Measurements from ENCODE around the gene ASPSCR1. TPM values are rescaled to one million over a fixed set of nuclear protein-coding genes. Genes with fewer than 3 reads are reported as not detected.

The ASPSCR1 gene
- total and polyA plus RNA-seq, 2 of the 13 experiments (the other 11 are each of a cell fraction or from before 2014, with no cell fraction given): 274 to 314 TPM

GRCh38 chr17:81995463-81996231 is 18.2 kb downstream of the ASPSCR1 start (continued):
- TF ChIP-seq, protein P1, sequence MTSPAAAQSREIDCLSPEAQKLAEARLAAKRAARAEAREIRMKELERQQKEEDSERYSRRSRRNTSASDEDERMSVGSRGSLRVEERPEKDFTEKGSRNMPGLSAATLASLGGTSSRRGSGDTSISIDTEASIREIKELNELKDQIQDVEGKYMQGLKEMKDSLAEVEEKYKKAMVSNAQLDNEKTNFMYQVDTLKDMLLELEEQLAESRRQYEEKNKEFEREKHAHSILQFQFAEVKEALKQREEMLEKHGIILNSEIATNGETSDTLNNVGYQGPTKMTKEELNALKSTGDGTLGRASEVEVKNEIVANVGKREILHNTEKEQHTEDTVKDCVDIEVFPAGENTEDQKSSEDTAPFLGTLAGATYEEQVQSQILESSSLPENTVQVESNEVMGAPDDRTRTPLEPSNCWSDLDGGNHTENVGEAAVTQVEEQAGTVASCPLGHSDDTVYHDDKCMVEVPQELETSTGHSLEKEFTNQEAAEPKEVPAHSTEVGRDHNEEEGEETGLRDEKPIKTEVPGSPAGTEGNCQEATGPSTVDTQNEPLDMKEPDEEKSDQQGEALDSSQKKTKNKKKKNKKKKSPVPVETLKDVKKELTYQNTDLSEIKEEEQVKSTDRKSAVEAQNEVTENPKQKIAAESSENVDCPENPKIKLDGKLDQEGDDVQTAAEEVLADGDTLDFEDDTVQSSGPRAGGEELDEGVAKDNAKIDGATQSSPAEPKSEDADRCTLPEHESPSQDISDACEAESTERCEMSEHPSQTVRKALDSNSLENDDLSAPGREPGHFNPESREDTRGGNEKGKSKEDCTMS (CRISPR knock-in tag; conservative IDR thresholded peaks at IDR 0.05): no peak; the same call in 1 of the 2 replicates
- TF ChIP-seq ZNF12 (CRISPR knock-in tag; IDR thresholded peaks at IDR 0.05) (no peak), ZNF101 (CRISPR knock-in tag; IDR thresholded peaks at IDR 0.05; ENCODE audit: borderline replicate concordance, low read depth) (0 out of 2 replicates have a peak, but pooled peaks have one; percentile 1), KDM2A (CRISPR knock-in tag; IDR thresholded peaks at IDR 0.05; ENCODE audit: borderline replicate concordance, low read depth) (peak; percentile 54; the same call in 1 of the 2 replicates), ZMYM4 (CRISPR knock-in tag; IDR thresholded peaks at IDR 0.05) (no peak), RXRB (CRISPR knock-in tag; IDR thresholded peaks at IDR 0.05; ENCODE audit: borderline replicate concordance) (peak; percentile 8; the same call in 1 of the 2 replicates), TAF1 (CRISPR knock-in tag; IDR thresholded peaks at IDR 0.05) (peak; percentile 64), ZNF569 (CRISPR knock-in tag; IDR thresholded peaks at IDR 0.05; ENCODE audit: borderline replicate concordance) (no peak), ZNF431 (CRISPR knock-in tag; IDR thresholded peaks at IDR 0.05; ENCODE audit: borderline replicate concordance, low read depth) (no peak), TFAP4 (IDR thresholded peaks at IDR 0.05; ENCODE audit: borderline replicate concordance, low read depth) (peak; percentile 40; the same call in 1 of the 2 replicates), KAT8 (CRISPR knock-in tag; IDR thresholded peaks at IDR 0.05) (peak; percentile 66), NFE2 (CRISPR knock-in tag; IDR thresholded peaks at IDR 0.05) (no peak), ZNF180 (CRISPR knock-in tag; IDR thresholded peaks at IDR 0.05; ENCODE audit: borderline replicate concordance, low read depth) (peak; percentile 90), ZNF563 (CRISPR knock-in tag; IDR thresholded peaks at IDR 0.05) (peak; percentile 46; the same call in 1 of the 2 replicates)
- TF ChIP-seq, protein P2, sequence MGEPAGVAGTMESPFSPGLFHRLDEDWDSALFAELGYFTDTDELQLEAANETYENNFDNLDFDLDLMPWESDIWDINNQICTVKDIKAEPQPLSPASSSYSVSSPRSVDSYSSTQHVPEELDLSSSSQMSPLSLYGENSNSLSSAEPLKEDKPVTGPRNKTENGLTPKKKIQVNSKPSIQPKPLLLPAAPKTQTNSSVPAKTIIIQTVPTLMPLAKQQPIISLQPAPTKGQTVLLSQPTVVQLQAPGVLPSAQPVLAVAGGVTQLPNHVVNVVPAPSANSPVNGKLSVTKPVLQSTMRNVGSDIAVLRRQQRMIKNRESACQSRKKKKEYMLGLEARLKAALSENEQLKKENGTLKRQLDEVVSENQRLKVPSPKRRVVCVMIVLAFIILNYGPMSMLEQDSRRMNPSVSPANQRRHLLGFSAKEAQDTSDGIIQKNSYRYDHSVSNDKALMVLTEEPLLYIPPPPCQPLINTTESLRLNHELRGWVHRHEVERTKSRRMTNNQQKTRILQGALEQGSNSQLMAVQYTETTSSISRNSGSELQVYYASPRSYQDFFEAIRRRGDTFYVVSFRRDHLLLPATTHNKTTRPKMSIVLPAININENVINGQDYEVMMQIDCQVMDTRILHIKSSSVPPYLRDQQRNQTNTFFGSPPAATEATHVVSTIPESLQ (CRISPR knock-in tag; conservative IDR thresholded peaks at IDR 0.05): 0 out of 2 replicates have a peak, but pooled peaks have one; percentile 58
- TF ChIP-seq, protein P3, sequence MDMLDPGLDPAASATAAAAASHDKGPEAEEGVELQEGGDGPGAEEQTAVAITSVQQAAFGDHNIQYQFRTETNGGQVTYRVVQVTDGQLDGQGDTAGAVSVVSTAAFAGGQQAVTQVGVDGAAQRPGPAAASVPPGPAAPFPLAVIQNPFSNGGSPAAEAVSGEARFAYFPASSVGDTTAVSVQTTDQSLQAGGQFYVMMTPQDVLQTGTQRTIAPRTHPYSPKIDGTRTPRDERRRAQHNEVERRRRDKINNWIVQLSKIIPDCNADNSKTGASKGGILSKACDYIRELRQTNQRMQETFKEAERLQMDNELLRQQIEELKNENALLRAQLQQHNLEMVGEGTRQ (IDR thresholded peaks at IDR 0.05; ENCODE audit: low read depth, low read length): peak; percentile 28; the same call in 1 of the 2 replicates
- TF ChIP-seq, protein P3 (CRISPR knock-in tag; IDR thresholded peaks at IDR 0.05; ENCODE audit: borderline replicate concordance): peak; percentile 70
- TF ChIP-seq, protein P4, sequence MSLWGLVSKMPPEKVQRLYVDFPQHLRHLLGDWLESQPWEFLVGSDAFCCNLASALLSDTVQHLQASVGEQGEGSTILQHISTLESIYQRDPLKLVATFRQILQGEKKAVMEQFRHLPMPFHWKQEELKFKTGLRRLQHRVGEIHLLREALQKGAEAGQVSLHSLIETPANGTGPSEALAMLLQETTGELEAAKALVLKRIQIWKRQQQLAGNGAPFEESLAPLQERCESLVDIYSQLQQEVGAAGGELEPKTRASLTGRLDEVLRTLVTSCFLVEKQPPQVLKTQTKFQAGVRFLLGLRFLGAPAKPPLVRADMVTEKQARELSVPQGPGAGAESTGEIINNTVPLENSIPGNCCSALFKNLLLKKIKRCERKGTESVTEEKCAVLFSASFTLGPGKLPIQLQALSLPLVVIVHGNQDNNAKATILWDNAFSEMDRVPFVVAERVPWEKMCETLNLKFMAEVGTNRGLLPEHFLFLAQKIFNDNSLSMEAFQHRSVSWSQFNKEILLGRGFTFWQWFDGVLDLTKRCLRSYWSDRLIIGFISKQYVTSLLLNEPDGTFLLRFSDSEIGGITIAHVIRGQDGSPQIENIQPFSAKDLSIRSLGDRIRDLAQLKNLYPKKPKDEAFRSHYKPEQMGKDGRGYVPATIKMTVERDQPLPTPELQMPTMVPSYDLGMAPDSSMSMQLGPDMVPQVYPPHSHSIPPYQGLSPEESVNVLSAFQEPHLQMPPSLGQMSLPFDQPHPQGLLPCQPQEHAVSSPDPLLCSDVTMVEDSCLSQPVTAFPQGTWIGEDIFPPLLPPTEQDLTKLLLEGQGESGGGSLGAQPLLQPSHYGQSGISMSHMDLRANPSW (CRISPR knock-in tag; IDR thresholded peaks at IDR 0.05; ENCODE audit: borderline replicate concordance): 0 out of 2 replicates have a peak, but pooled peaks have one; percentile 21
